DND-41 (cell line): ENCODE results near the gene CPXM2.
A peak's percentile ranks its signal among the peaks of the same experiment; 100 is the strongest.

Experiments
- ATAC-seq: fragments of 200-7000 bp; cut with Tn5 transposase; 3 replicates; pipeline ENCODE4 v1.9.1; 2021; ENCODE audit warnings: low read depth; ENCODE audit not compliant: insufficient read depth
- DNase-seq: peaks from one replicate; pipeline ENCODE4 v3.0.0-alpha.2; 2020
- H2AFZ ChIP-seq: 2 replicates; pipeline ENCODE4 v1.6.0; 2012; ENCODE audit warnings: low read depth, low read length
- H3K27ac ChIP-seq: 2 replicates; pipeline ENCODE4 v1.5.1; 2012; ENCODE audit warnings: low read length, inconsistent platforms
- H3K27me3 ChIP-seq: fragments of 200-600 bp; sonication (generic); 2 replicates; pipeline ENCODE4 v1.6.0; 2012; ENCODE audit warnings: low read length, mild to moderate bottlenecking, inconsistent platforms; ENCODE audit not compliant: insufficient read depth, poor library complexity
- H3K36me3 ChIP-seq: 2 replicates; pipeline ENCODE4 v1.5.1; 2012; ENCODE audit warnings: low read length, inconsistent platforms; ENCODE audit not compliant: insufficient read depth
- H3K4me1 ChIP-seq: 2 replicates; pipeline ENCODE4 v1.5.1; 2012; ENCODE audit warnings: mild to moderate bottlenecking, low read length; ENCODE audit not compliant: insufficient read depth
- H3K4me2 ChIP-seq: 2 replicates; pipeline ENCODE4 v1.6.0; 2012; ENCODE audit warnings: mild to moderate bottlenecking, moderate library complexity, low read length, inconsistent platforms; ENCODE audit not compliant: insufficient read depth
- H3K4me3 ChIP-seq, 2 experiments: fragments of 200-600 bp in 1 of 2; shearing (Covaris generic) in 1 of 2; 2 replicates each; pipeline ENCODE4 v1.5.1; 2012 to 2016; ENCODE audit warnings: inconsistent platforms in 2 of 2, low read length in 2 of 2, mild to moderate bottlenecking in 2 of 2, low read depth in 1 of 2, moderate library complexity in 1 of 2
- H3K79me2 ChIP-seq: 2 replicates; pipeline ENCODE4 v1.6.0; 2012; ENCODE audit warnings: low read length, inconsistent platforms; ENCODE audit not compliant: insufficient read depth
- H3K9ac ChIP-seq: 2 replicates; pipeline ENCODE4 v1.6.0; 2012; ENCODE audit warnings: low read depth, mild to moderate bottlenecking, inconsistent platforms, low read length, moderate library complexity
- H3K9me3 ChIP-seq: 2 replicates; pipeline ENCODE4 v1.5.1; 2012; ENCODE audit warnings: low read length, moderate library complexity, mild to moderate bottlenecking, inconsistent platforms; ENCODE audit not compliant: insufficient read depth, severe bottlenecking
- H4K20me1 ChIP-seq: 2 replicates; pipeline ENCODE4 v1.6.0; 2012; ENCODE audit warnings: low read length; ENCODE audit not compliant: insufficient read depth
- CTCF ChIP-seq: IDR thresholded peaks from 2 replicates; pipeline ENCODE4 v1.5.1; 2012; ENCODE audit warnings: borderline replicate concordance, low read length, moderate library complexity, mild to moderate bottlenecking; ENCODE audit not compliant: poor library complexity, severe bottlenecking; ENCODE audit errors: extremely low read depth
- EZH2 ChIP-seq: IDR thresholded peaks from 3 replicates; pipeline ENCODE4 v1.6.1; 2012; ENCODE audit warnings: borderline replicate concordance, low read depth, mild to moderate bottlenecking, moderate library complexity, low read length, inconsistent platforms; ENCODE audit not compliant: severe bottlenecking

The CPXM2 gene

DNA sequence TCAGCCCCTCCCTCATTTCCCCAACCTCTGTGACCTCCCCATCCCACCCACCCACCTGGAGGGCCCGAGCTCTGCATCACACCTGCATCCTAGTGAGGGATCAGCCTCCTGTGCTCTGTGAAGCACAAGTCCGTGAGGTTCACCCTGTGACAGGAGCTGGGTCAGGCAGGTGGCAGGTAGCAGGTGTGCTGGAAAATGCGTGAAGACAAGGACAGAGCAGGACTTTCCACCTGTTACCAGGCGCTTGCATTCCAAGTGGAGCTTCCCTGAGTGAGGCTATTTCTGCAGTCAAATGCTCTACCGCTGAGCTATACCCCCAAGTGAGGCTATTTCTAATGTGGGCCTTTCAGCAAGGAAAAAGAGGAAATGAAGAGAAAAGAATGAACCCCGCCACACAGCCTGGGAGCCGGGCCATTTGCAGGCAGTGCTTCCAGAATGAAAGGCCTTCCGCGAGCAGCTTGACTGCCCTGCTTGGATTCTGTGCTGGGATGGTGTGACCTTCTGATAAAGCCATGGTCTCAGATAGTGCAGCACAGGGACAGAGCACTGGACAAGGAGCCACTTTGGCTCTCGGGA lies 13.3 kb upstream of the CPXM2 start:
- ATAC-seq (no peak), DNase-seq (no peak)
- no peaks in the 10 kb centered on the region for H3K79me2 ChIP-seq
- TF ChIP-seq EZH2: no peak
- no peak for TF ChIP-seq CTCF
- no peaks in the 10 kb centered on the region for H4K20me1 ChIP-seq
- H3K27me3 ChIP-seq: peaks cover 14% of the 10 kb centered on the region
- no peaks in the 10 kb centered on the region for H3K36me3 ChIP-seq
- H3K4me2 ChIP-seq: no peak overlapping the region
- no peak overlapping the region for H3K4me3 ChIP-seq
- H3K9me3 ChIP-seq: no peaks in the 10 kb centered on the region
- no peak overlapping the region for H2AFZ ChIP-seq
- H3K4me1 ChIP-seq: no peaks in the 10 kb centered on the region
- no peak overlapping the region for H3K9ac ChIP-seq
- no peak overlapping the region for H3K27ac ChIP-seq

GRCh38 chr10:123903621-123904020 lies 12.0 kb upstream of the CPXM2 start:
- DNase-seq: no peak
- H3K4me3 ChIP-seq: no peak overlapping the region
- H3K27me3 ChIP-seq: peaks cover 13% of the 10 kb centered on the region
- H2AFZ ChIP-seq: no peak overlapping the region
- H3K36me3 ChIP-seq: no peaks in the 10 kb centered on the region
- no peak overlapping the region for H3K27ac ChIP-seq
- ATAC-seq: no peak
- no peak overlapping the region for H3K4me2 ChIP-seq
- no peak overlapping the region for H3K9ac ChIP-seq
- H4K20me1 ChIP-seq: no peaks in the 10 kb centered on the region
- TF ChIP-seq EZH2 (no peak), CTCF (no peak)
- no peaks in the 10 kb centered on the region for H3K4me1 ChIP-seq
- H3K9me3 ChIP-seq: no peaks in the 10 kb centered on the region
- H3K79me2 ChIP-seq: no peaks in the 10 kb centered on the region

- Histone ChIP-seq H3K9me3 (no peaks in the 10 kb centered on the region), H3K4me2 (no peak overlapping the region), H3K27ac (no peak overlapping the region), H3K36me3 (no peaks in the 10 kb centered on the region), H3K27me3 (peaks cover under 1% of the 10 kb centered on the region), H3K79me2 (no peaks in the 10 kb centered on the region), H3K4me3 (no peak overlapping the region), H3K4me1 (no peaks in the 10 kb centered on the region), H3K9ac (no peak overlapping the region), H2AFZ (no peak overlapping the region), H4K20me1 (no peaks in the 10 kb centered on the region)
- ATAC-seq (no peak), DNase-seq (no peak)
- TF ChIP-seq CTCF: no peak
- TF ChIP-seq EZH2: no peak
Measured at GRCh38 chr10:123901621-123902020, 10.0 kb upstream of the CPXM2 start.

GRCh38 chr10:123897146-123897545 lies 5.5 kb upstream of the CPXM2 start:
- DNase-seq: no peak
- H3K4me3 ChIP-seq: no peak overlapping the region
- ATAC-seq: no peak
- no peaks in the 10 kb centered on the region for H4K20me1 ChIP-seq
- H3K4me1 ChIP-seq: no peaks in the 10 kb centered on the region
- H3K27ac ChIP-seq: no peak overlapping the region
- H2AFZ ChIP-seq: no peak overlapping the region
- H3K27me3 ChIP-seq: peaks cover 3% of the 10 kb centered on the region
- H3K9ac ChIP-seq: no peak overlapping the region
- H3K79me2 ChIP-seq: no peaks in the 10 kb centered on the region
- H3K9me3 ChIP-seq: no peaks in the 10 kb centered on the region
- TF ChIP-seq EZH2 (no peak), CTCF (peak; percentile 51)
- H3K4me2 ChIP-seq: no peak overlapping the region
- no peaks in the 10 kb centered on the region for H3K36me3 ChIP-seq
